H1 (cell line): ENCODE results near the gene ARID4B.

Experiments used
- MAX ChIP-seq: IDR thresholded peaks from 2 replicates; pipeline ENCODE4 v1.6.1; 2012; ENCODE audit warnings: inconsistent platforms
- PHF8 ChIP-seq: fragments of 200-600 bp; sonication (generic); conservative IDR thresholded peaks from 2 replicates; pipeline ENCODE4 v1.7.1; 2012; ENCODE audit warnings: low read depth, mild to moderate bottlenecking, inconsistent platforms, low read length, moderate library complexity
- ZNF274 ChIP-seq: IDR thresholded peaks from 2 replicates; pipeline ENCODE4 v1.7.0; 2012; ENCODE audit warnings: low read length, borderline replicate concordance; ENCODE audit errors: extremely low read depth
- TF ChIP-seq, protein P1 (sequence below), 3 experiments: IDR thresholded peaks; 1 replicate in 2 of 3; 2 replicates in 1 of 3; pipeline versions ENCODE4 v1.5.1 to v1.6.1; 2011; ENCODE audit warnings: low read length in 3 of 3, mild to moderate bottlenecking in 3 of 3, inconsistent platforms in 2 of 3, low read depth in 1 of 3, moderate library complexity in 1 of 3; ENCODE audit not compliant: insufficient read depth in 1 of 3; ENCODE audit errors: control extremely low read depth in 1 of 3
- TF ChIP-seq, protein P2 (sequence below): fragments of 300-600 bp; sonication (generic); IDR thresholded peaks from 2 replicates; pipeline ENCODE4 v1.7.1; 2012; ENCODE audit warnings: low read length, moderate library complexity, mild to moderate bottlenecking, inconsistent platforms; ENCODE audit not compliant: insufficient replicate concordance

GRCh38 chr1:235302143-235302542 lies 25.8 kb downstream of the ARID4B start:
- TF ChIP-seq, protein P1, sequence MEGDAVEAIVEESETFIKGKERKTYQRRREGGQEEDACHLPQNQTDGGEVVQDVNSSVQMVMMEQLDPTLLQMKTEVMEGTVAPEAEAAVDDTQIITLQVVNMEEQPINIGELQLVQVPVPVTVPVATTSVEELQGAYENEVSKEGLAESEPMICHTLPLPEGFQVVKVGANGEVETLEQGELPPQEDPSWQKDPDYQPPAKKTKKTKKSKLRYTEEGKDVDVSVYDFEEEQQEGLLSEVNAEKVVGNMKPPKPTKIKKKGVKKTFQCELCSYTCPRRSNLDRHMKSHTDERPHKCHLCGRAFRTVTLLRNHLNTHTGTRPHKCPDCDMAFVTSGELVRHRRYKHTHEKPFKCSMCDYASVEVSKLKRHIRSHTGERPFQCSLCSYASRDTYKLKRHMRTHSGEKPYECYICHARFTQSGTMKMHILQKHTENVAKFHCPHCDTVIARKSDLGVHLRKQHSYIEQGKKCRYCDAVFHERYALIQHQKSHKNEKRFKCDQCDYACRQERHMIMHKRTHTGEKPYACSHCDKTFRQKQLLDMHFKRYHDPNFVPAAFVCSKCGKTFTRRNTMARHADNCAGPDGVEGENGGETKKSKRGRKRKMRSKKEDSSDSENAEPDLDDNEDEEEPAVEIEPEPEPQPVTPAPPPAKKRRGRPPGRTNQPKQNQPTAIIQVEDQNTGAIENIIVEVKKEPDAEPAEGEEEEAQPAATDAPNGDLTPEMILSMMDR (IDR thresholded peaks at IDR 0.05; ENCODE audit: control extremely low read depth in 1 of 3, insufficient read depth in 1 of 3, low read depth in 1 of 3, low read length in 3 of 3): no peak
- TF ChIP-seq, protein P2, sequence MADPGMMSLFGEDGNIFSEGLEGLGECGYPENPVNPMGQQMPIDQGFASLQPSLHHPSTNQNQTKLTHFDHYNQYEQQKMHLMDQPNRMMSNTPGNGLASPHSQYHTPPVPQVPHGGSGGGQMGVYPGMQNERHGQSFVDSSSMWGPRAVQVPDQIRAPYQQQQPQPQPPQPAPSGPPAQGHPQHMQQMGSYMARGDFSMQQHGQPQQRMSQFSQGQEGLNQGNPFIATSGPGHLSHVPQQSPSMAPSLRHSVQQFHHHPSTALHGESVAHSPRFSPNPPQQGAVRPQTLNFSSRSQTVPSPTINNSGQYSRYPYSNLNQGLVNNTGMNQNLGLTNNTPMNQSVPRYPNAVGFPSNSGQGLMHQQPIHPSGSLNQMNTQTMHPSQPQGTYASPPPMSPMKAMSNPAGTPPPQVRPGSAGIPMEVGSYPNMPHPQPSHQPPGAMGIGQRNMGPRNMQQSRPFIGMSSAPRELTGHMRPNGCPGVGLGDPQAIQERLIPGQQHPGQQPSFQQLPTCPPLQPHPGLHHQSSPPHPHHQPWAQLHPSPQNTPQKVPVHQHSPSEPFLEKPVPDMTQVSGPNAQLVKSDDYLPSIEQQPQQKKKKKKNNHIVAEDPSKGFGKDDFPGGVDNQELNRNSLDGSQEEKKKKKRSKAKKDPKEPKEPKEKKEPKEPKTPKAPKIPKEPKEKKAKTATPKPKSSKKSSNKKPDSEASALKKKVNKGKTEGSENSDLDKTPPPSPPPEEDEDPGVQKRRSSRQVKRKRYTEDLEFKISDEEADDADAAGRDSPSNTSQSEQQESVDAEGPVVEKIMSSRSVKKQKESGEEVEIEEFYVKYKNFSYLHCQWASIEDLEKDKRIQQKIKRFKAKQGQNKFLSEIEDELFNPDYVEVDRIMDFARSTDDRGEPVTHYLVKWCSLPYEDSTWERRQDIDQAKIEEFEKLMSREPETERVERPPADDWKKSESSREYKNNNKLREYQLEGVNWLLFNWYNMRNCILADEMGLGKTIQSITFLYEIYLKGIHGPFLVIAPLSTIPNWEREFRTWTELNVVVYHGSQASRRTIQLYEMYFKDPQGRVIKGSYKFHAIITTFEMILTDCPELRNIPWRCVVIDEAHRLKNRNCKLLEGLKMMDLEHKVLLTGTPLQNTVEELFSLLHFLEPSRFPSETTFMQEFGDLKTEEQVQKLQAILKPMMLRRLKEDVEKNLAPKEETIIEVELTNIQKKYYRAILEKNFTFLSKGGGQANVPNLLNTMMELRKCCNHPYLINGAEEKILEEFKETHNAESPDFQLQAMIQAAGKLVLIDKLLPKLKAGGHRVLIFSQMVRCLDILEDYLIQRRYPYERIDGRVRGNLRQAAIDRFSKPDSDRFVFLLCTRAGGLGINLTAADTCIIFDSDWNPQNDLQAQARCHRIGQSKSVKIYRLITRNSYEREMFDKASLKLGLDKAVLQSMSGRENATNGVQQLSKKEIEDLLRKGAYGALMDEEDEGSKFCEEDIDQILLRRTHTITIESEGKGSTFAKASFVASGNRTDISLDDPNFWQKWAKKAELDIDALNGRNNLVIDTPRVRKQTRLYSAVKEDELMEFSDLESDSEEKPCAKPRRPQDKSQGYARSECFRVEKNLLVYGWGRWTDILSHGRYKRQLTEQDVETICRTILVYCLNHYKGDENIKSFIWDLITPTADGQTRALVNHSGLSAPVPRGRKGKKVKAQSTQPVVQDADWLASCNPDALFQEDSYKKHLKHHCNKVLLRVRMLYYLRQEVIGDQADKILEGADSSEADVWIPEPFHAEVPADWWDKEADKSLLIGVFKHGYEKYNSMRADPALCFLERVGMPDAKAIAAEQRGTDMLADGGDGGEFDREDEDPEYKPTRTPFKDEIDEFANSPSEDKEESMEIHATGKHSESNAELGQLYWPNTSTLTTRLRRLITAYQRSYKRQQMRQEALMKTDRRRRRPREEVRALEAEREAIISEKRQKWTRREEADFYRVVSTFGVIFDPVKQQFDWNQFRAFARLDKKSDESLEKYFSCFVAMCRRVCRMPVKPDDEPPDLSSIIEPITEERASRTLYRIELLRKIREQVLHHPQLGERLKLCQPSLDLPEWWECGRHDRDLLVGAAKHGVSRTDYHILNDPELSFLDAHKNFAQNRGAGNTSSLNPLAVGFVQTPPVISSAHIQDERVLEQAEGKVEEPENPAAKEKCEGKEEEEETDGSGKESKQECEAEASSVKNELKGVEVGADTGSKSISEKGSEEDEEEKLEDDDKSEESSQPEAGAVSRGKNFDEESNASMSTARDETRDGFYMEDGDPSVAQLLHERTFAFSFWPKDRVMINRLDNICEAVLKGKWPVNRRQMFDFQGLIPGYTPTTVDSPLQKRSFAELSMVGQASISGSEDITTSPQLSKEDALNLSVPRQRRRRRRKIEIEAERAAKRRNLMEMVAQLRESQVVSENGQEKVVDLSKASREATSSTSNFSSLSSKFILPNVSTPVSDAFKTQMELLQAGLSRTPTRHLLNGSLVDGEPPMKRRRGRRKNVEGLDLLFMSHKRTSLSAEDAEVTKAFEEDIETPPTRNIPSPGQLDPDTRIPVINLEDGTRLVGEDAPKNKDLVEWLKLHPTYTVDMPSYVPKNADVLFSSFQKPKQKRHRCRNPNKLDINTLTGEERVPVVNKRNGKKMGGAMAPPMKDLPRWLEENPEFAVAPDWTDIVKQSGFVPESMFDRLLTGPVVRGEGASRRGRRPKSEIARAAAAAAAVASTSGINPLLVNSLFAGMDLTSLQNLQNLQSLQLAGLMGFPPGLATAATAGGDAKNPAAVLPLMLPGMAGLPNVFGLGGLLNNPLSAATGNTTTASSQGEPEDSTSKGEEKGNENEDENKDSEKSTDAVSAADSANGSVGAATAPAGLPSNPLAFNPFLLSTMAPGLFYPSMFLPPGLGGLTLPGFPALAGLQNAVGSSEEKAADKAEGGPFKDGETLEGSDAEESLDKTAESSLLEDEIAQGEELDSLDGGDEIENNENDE: no peak
- no peak for TF ChIP-seq PHF8
- TF ChIP-seq MAX: no peak
- no peak for TF ChIP-seq ZNF274
